Activated naive CD8-positive, alpha-beta T cell treated with anti-CD3 and anti-CD28 coated beads, Interleukin-2, amount 50 U/mL, for 24 hours (primary cell): ENCODE measurements around the gene CHCT1.
"Not testable (repeated sequence)": the region's sequence is repeated elsewhere in the genome, so short reads cannot be mapped to it uniquely, and the experiment has no call there.

Experiments
- ATAC-seq: fragments of 150-1000 bp; cut with Tn5 transposase; one replicate; pipeline ENCODE4 v1.10.0; 2021
- DNase-seq: peaks from one replicate; pipeline ENCODE4 v3.0.0; 2021
- H3K27ac Mint-ChIP-seq: one replicate; pipeline ENCODE4 v1.8.0; 2021; ENCODE audit warnings: mild to moderate bottlenecking, mixed read lengths
- H3K27me3 Mint-ChIP-seq: one replicate; pipeline ENCODE4 v1.8.0; 2021; ENCODE audit warnings: mixed read lengths
- H3K36me3 Mint-ChIP-seq: one replicate; pipeline ENCODE4 v1.8.0; 2021; ENCODE audit warnings: low read depth, mixed read lengths
- H3K4me1 Mint-ChIP-seq: one replicate; pipeline ENCODE4 v1.8.0; 2021; ENCODE audit warnings: mixed read lengths
- H3K4me3 Mint-ChIP-seq: one replicate; pipeline ENCODE4 v1.8.0; 2021; ENCODE audit warnings: mild to moderate bottlenecking, moderate library complexity, mixed read lengths
- H3K9me3 Mint-ChIP-seq: one replicate; pipeline ENCODE4 v1.8.0; 2021; ENCODE audit warnings: mixed read lengths

CHCT1 gene

GRCh38 chr17:60419875-60420274, 2.4 kb upstream of the CHCT1 start:
- ATAC-seq, H3K4me3 Mint-ChIP-seq, H3K4me1 Mint-ChIP-seq, H3K27me3 Mint-ChIP-seq, H3K9me3 Mint-ChIP-seq, H3K27ac Mint-ChIP-seq, DNase-seq, H3K36me3 Mint-ChIP-seq: not testable (repeated sequence)

GRCh38 chr17:60421273-60422161, 772 bp upstream of the CHCT1 start:
- H3K27ac Mint-ChIP-seq, result peak overlapping the region; percentile 71
- no peaks in the 10 kb centered on the region for H3K36me3 Mint-ChIP-seq
- peak overlapping the region; percentile 73 for H3K4me3 Mint-ChIP-seq
- peaks cover 4% of the 10 kb centered on the region for H3K9me3 Mint-ChIP-seq
- H3K27me3 Mint-ChIP-seq, result no peaks in the 10 kb centered on the region
- ATAC-seq, result peak; percentile 98
- H3K4me1 Mint-ChIP-seq, result peaks cover 6% of the 10 kb centered on the region
- DNase-seq, result peak; percentile 80

DNA sequence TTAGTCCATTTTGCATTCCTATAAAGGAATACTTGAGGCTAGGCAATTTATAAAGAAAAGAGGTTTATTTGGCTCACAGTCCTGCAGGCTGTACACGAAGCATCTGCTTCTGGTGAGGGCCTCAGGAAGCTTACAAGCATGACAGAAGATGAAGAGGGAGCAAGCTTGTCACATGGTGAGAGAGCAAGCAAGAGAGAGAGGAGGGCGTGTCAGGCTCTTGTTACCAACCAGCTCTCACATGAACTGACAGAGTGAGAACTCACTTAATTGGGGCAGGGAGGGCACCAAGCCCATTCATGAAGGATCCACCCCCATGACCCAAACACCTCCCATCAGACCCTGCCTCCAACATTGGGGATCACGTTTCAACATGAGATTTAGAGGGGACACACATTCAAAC, 1.6 kb downstream of the CHCT1 start:
- no peak for DNase-seq
- ATAC-seq, result no peak
- no peaks in the 10 kb centered on the region for H3K27me3 Mint-ChIP-seq
- peaks cover 4% of the 10 kb centered on the region for H3K9me3 Mint-ChIP-seq
- H3K27ac Mint-ChIP-seq, result no peak overlapping the region
- H3K4me3 Mint-ChIP-seq, result no peak overlapping the region
- no peaks in the 10 kb centered on the region for H3K36me3 Mint-ChIP-seq
- peaks cover 6% of the 10 kb centered on the region for H3K4me1 Mint-ChIP-seq

DNA sequence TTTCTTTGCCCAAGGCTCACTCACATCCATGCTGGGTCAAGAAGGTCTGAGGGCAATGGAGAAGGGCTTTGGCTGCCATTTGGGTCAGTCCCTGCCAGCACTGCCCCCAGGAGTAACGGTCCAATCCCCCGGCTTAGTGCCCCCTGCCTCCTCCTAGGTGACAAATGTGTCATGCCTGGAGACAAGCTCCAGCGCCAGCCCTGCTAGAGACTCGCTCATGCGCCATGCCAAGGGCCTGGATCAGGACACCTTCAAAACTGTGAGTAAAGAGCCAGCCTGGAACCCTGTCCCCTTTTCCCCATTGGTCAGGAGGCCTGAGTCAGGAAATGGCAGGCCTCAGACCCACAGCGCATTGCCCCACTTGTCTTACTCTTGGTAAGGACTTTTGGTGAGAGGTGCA, 3.3 kb downstream of the CHCT1 start:
- Mint-ChIP-seq H3K4me1 (peaks cover 6% of the 10 kb centered on the region), H3K27me3 (peaks cover 2% of the 10 kb centered on the region), H3K9me3 (no peaks in the 10 kb centered on the region), H3K36me3 (no peaks in the 10 kb centered on the region), H3K4me3 (no peak overlapping the region), H3K27ac (no peak overlapping the region)
- DNase-seq, result no peak
- ATAC-seq, result no peak

GRCh38 chr17:60426596-60426995, 4.3 kb downstream of the CHCT1 start:
- no peak overlapping the region for H3K27ac Mint-ChIP-seq
- no peaks in the 10 kb centered on the region for H3K9me3 Mint-ChIP-seq
- DNase-seq (no peak), ATAC-seq (no peak)
- H3K4me3 Mint-ChIP-seq, result no peak overlapping the region
- H3K27me3 Mint-ChIP-seq, result peaks cover 2% of the 10 kb centered on the region
- H3K4me1 Mint-ChIP-seq, result peaks cover 1% of the 10 kb centered on the region
- no peaks in the 10 kb centered on the region for H3K36me3 Mint-ChIP-seq

DNA sequence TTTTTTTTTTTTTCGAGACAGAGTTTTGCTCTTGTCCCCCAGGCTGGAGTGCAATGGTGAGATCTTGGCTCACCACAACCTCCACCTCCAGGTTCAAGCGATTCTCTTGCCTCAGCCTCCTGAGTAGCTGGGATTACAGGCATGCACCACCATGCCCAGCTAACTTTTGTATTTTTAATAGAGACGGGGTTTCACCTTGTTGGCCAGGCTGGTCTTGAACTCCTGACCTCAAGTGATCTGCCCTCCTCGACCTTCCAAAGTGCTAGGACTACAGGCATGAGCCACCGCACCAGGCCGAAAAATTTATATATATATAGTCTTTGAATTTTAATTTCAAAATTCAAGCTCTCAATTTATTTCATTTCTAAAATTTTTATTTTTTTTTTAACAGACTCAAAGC, 6.2 kb downstream of the CHCT1 start:
- not testable (repeated sequence) for H3K27me3 Mint-ChIP-seq, H3K4me3 Mint-ChIP-seq, H3K27ac Mint-ChIP-seq, H3K4me1 Mint-ChIP-seq, H3K9me3 Mint-ChIP-seq, H3K36me3 Mint-ChIP-seq, ATAC-seq, DNase-seq

GRCh38 chr17:60430561-60430960, 8.3 kb downstream of the CHCT1 start:
- not testable (repeated sequence) for H3K27me3 Mint-ChIP-seq, ATAC-seq, H3K4me1 Mint-ChIP-seq, H3K36me3 Mint-ChIP-seq, H3K27ac Mint-ChIP-seq, H3K4me3 Mint-ChIP-seq, DNase-seq, H3K9me3 Mint-ChIP-seq

GRCh38 chr17:60433021-60433997, 11.0 kb downstream of the CHCT1 start:
- not testable (repeated sequence) for H3K4me3 Mint-ChIP-seq, H3K36me3 Mint-ChIP-seq, H3K27ac Mint-ChIP-seq, H3K4me1 Mint-ChIP-seq, ATAC-seq, H3K9me3 Mint-ChIP-seq, H3K27me3 Mint-ChIP-seq, DNase-seq

GRCh38 chr17:60435244-60436167, 13.2 kb downstream of the CHCT1 start:
- H3K36me3 Mint-ChIP-seq, result no peaks in the 10 kb centered on the region
- H3K27me3 Mint-ChIP-seq, result peaks cover 3% of the 10 kb centered on the region
- ATAC-seq, result peak; percentile 57
- H3K27ac Mint-ChIP-seq, result no peak overlapping the region
- peak; percentile 50 for DNase-seq
- peaks cover 3% of the 10 kb centered on the region for H3K4me1 Mint-ChIP-seq
- no peaks in the 10 kb centered on the region for H3K9me3 Mint-ChIP-seq
- H3K4me3 Mint-ChIP-seq, result no peak overlapping the region

DNA sequence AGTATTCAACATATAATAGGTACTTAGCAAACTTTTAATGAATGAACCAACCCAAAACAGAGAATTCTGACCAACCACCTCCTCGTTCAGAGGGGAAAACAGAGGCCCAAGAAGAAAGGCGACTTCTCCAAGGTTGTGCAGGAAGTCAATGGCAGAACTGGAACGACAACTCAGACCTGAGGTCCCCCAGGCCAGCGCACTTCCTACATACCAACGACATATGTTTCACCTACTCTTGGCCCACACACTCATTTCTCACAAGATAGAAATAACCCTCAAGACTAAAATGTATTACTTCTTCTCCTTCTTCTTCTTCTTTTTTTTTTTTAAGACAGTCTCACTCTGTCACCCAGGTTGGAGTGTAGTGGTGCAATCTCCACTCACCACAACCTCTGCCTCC, 14.4 kb downstream of the CHCT1 start:
- Mint-ChIP-seq H3K27ac (no peak overlapping the region), H3K36me3 (no peaks in the 10 kb centered on the region)
- DNase-seq, result no peak

DNA sequence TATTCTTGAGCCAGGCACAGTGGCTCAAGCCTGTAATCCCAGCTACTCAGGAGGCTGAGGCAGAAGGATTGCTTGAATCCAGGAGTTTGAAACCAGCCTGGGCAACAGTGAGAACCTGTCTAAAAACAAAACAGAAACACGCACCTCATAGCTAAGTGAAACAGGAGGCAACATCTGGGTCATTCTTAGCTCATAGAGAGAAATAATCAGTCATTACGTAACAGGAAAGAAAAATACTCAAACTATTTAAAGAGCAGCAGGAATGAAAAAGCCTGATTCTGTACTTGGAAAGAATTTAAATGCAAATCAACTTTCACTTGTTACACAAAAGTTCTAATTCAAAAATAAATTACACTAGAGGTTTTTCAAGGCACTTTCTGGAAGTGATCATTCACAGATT, 17.2 kb downstream of the CHCT1 start:
- ATAC-seq (no peak), DNase-seq (no peak)

More for the DNA sequence above, 14.4 kb downstream of the CHCT1 start:
- Mint-ChIP-seq H3K27me3 (peaks cover 3% of the 10 kb centered on the region), H3K4me1 (peaks cover 3% of the 10 kb centered on the region), H3K9me3 (no peaks in the 10 kb centered on the region), H3K4me3 (no peak overlapping the region)
- no peak for ATAC-seq

GRCh38 chr17:60442271-60443173, 20.2 kb downstream of the CHCT1 start:
- Mint-ChIP-seq H3K27me3 (no peaks in the 10 kb centered on the region), H3K4me1 (no peaks in the 10 kb centered on the region), H3K4me3 (no peak overlapping the region), H3K27ac (no peak overlapping the region), H3K36me3 (no peaks in the 10 kb centered on the region), H3K9me3 (no peaks in the 10 kb centered on the region)
- DNase-seq, result no peak
- no peak for ATAC-seq

More for the DNA sequence above, 17.2 kb downstream of the CHCT1 start:
- Mint-ChIP-seq H3K4me1 (peaks cover 3% of the 10 kb centered on the region), H3K27me3 (peaks cover 3% of the 10 kb centered on the region), H3K4me3 (no peak overlapping the region), H3K27ac (no peak overlapping the region), H3K9me3 (no peaks in the 10 kb centered on the region), H3K36me3 (no peaks in the 10 kb centered on the region)

DNA sequence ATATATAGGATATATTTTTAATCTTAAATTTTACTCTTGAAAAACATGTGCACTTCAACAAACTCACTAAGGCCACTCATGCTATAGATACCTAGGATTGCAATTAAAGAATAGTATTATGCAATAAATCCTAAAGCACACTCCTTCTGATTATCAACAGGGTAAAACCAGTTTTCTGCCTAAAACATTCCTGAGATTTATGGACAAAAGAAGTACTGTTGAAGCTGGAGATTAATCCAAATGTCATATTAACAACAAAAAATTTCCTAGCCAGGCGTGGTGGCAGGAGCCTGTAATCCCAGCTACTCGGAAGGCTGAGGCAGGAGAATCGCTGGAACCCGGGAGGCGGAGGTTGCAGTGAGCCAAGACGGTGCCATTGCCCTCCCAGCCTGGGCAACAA, 21.4 kb downstream of the CHCT1 start:
- H3K4me1 Mint-ChIP-seq, result no peaks in the 10 kb centered on the region
- DNase-seq, result no peak
- peaks cover 7% of the 10 kb centered on the region for H3K36me3 Mint-ChIP-seq
- H3K27ac Mint-ChIP-seq, result no peak overlapping the region
- no peaks in the 10 kb centered on the region for H3K9me3 Mint-ChIP-seq
- H3K4me3 Mint-ChIP-seq, result no peak overlapping the region
- ATAC-seq, result no peak
- no peaks in the 10 kb centered on the region for H3K27me3 Mint-ChIP-seq
